Testis (tissue), 2 donors: ENCODE measurements around the gene STAC2.

Experiments used
- POLR2A ChIP-seq: fragments of 450-650 bp; IDR thresholded peaks from one replicate; pipeline ENCODE4 v1.6.1; 2017; ENCODE audit warnings: antibody characterized with exemption, mild to moderate bottlenecking, moderate library complexity
- TF ChIP-seq, protein P1 (sequence below), 3 experiments: fragments of 450-650 bp in 2 of 3; fragments of 200-600 bp in 1 of 3; sonication (generic) in 1 of 3; IDR thresholded peaks; one replicate each; pipeline ENCODE4 v1.5.1; 2016 to 2019; ENCODE audit warnings: antibody characterized with exemption in 3 of 3, mild to moderate bottlenecking in 2 of 3, moderate library complexity in 1 of 3

DNA sequence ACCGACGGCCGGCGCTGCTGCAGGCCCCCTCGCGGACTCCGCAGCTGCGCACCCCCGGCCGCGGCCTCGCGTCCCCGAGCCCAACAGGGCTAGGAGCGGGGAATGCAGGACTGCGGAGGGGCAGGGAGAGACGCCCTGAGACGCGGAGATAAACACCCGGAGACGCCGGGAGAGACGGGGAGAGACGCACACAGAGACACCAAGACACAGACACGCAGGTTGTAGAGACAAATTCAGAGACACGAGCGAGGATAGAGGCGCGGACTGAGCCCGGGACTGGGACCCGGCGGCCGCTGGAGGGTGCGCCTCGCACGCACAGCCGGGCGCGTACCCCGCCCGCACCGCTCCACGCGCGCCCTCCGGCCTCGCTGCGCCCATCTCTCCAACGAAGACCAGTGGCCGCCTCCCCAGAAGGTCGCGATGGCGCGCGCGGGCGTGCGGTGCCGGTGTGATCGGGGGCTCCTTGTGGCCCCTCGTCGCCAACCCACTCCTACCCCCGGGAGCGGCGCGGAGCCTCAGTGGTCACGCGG, 902 bp downstream of the STAC2 start:
- TF ChIP-seq, protein P1, sequence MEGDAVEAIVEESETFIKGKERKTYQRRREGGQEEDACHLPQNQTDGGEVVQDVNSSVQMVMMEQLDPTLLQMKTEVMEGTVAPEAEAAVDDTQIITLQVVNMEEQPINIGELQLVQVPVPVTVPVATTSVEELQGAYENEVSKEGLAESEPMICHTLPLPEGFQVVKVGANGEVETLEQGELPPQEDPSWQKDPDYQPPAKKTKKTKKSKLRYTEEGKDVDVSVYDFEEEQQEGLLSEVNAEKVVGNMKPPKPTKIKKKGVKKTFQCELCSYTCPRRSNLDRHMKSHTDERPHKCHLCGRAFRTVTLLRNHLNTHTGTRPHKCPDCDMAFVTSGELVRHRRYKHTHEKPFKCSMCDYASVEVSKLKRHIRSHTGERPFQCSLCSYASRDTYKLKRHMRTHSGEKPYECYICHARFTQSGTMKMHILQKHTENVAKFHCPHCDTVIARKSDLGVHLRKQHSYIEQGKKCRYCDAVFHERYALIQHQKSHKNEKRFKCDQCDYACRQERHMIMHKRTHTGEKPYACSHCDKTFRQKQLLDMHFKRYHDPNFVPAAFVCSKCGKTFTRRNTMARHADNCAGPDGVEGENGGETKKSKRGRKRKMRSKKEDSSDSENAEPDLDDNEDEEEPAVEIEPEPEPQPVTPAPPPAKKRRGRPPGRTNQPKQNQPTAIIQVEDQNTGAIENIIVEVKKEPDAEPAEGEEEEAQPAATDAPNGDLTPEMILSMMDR (IDR thresholded peaks at IDR 0.05) = no peak
- no peak for TF ChIP-seq POLR2A
